Left lobe of liver (tissue), 2 donors: ENCODE results near the gene YEATS2. TPM values are rescaled to one million over a fixed set of nuclear protein-coding genes. Genes with fewer than 3 reads are reported as not detected.
A peak's percentile ranks its signal among the peaks of the same experiment; 100 is the strongest.

Experiments used
- ATAC-seq: fragments of 200-7000 bp; cut with Tn5 transposase; one replicate; pipeline ENCODE4 v1.9.1; 2020; ENCODE audit warnings: mild to moderate bottlenecking, moderate library complexity
- DNase-seq: peaks from one replicate; pipeline ENCODE4 v3.0.0-alpha.2; 2020; ENCODE audit warnings: low spot score
- total RNA-seq: library from RNA; stranded (reverse); gene quantifications from one replicate; pipeline ENCODE4 v1.2.1, GENCODE V29; 2021
- donor health status: DM: no; HTN: no; CAD: no; lungs with moderate emphysema.
- donor health status: DM: no; HTN: yes; CAD: no.

Gene YEATS2
- total RNA-seq, 1 donor from 2014 or later, result 4.9 TPM

- ATAC-seq, result no peak
Measured at GRCh38 chr3:183827809-183828537, 130.4 kb downstream of the YEATS2 start.

DNA sequence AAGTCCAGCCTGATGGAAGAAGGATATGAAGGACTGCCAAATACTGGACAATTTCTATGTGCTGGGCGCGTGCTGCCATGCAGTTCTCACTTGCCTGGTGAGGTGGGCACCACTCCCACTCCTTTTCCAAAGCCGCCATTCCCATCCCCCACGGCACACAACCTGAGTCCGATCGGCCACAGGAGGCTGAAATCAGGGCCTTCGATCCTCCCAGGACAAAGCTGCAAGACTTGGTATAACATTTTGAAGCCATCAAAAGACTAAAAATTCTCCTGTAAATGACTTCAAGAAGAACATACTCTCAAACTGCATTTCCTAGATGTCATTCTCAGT, 130.9 kb downstream of the YEATS2 start:
- DNase-seq (peak; percentile 33), ATAC-seq (no peak)

More at GRCh38 chr3:183827809-183828537, 130.4 kb downstream of the YEATS2 start:
- DNase-seq, result peak; percentile 31

DNA sequence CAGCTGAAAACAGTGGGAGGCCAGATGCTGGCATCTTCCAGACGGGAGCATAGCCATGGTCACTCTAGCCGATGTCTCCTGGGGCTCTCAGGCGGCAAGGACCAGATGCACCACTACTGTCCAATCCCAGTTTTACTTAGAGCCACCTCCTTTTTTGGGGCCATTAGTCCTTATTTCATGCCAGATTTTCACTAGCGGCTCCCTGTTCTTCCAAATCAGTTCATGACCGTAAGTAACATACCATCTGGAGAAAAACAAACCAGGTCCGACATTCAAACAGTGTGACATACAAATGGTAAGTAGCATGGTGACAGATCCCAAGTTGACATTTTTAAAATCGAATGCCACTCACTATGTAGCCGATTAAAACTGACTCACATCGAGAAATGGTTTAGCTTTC, 131.9 kb downstream of the YEATS2 start:
- DNase-seq (no peak), ATAC-seq (no peak)

- no peak for DNase-seq
- no peak for ATAC-seq
Measured at GRCh38 chr3:183830187-183830586, 132.6 kb downstream of the YEATS2 start.

GRCh38 chr3:183833516-183833915, 135.9 kb downstream of the YEATS2 start:
- DNase-seq, result no peak
- ATAC-seq, result no peak

DNA sequence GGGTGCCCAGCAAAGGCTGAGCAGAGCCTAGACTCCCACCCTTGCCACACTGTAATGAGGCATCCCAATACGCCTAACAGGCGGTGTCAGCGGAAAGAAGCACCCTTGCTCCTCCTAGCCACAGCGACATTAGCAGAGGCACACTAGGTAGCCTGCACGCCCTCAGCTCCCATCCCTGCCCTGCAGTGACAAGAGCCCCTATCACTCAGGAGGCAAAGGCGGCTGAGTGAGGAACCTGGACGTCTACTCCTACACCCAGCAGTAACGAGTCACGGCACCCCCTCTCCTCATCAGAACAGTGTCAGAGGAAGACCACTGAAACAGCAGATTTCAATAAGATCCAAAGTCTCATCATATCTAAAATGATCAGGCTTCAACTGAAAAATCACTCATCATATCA, 139.8 kb downstream of the YEATS2 start:
- DNase-seq (no peak), ATAC-seq (no peak)

DNA sequence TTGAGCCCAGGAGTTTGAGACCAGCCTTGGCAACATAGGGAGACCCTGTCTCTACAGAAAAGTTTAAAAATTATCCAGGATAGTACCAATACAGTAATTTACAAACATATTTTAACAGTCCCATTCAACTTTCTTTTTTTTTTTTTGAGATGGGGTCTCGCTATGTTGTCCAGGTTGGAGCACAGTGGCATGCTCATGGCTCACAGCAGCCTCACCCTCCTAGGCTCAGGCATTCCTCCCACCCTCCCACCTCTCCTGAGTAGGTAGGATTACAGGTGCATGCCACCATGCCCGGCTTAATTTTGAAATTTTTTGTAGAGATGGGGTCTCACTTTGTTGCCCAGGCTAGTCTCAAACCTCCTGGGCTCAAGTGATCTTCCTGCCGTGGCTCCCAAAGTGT, 140.3 kb downstream of the YEATS2 start:
- ATAC-seq (no peak), DNase-seq (no peak)

DNA sequence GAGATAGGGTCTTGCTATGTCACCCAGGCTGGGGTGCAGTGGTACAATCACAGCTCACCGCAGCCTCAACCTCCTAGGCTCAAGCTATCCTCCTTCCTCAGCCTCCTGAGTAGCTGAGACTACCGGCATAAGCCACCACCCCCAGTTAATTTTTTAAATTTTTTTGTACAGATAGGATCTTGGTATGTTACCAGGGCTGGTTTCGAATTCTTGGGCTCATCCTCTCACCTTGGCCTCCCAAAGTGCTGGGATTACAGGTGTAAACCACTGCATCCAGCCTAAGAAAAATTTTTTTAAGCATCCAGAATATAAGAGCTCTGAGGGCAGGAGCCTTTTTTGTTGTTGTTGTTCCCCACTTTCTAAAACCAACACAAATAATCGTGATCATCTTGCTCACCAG, 142.2 kb downstream of the YEATS2 start:
- DNase-seq (no peak), ATAC-seq (no peak)

GRCh38 chr3:183844606-183845005, 147.0 kb downstream of the YEATS2 start:
- DNase-seq (no peak), ATAC-seq (no peak)

- no peak for DNase-seq
- no peak for ATAC-seq
Measured at GRCh38 chr3:183845090-183845489, 147.5 kb downstream of the YEATS2 start.

- ATAC-seq, result no peak
- no peak for DNase-seq
Measured at GRCh38 chr3:183845608-183846288, 148.2 kb downstream of the YEATS2 start.

DNA sequence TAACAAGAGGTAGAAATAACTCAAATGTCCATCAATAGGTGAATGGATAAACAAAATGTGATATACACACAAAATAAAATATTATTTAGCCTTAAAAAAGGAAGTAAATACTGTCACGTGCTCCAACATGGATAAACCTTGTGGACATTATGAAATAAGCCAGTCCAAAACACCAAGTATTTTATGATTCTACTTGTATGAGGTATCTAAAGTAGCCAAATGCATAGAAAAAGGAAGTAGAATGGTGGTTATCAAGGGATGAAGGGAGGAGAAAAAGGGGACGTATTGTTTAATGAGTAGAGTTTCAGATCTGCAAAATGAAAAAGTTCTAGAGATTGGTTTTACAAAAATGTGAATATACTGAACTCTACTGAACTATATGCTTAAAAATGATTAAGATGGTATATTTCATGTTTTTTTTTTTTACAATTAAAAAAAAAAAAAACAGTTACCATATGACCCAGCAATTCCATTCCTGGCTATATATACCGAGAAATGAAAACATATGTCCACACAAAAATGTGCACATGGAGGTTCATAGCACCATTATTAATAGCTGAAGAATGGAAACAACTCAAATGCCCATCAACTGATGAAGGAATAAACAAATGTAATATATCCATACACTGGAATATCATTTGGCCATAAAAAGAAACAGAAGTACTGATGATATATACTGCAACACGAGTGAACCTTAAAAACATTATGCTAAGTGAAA, 156.9 kb downstream of the YEATS2 start:
- no peak for ATAC-seq
- no peak for DNase-seq

DNA sequence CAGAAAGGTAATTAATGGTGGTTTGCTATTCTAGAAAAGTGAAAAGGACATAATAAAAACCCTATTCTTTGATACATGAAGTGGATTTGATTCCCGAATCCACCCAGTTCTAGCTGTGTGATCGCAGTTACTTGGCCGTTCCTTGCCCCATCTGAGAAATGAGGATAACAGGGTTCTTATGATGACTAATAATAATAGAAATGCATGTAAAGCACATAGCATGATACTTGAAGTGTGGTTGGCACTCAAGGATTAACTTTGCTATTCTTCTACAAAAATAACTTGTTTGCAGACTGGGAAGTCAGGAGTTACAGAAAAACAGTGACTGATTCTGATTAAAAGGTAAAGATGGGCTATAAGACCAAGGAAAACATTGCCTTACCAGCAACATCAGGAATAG, 160.3 kb downstream of the YEATS2 start:
- ATAC-seq (no peak), DNase-seq (no peak)

Other genes starting within 250 kb of the YEATS2 start
- gene KLHL6, start 142.1 kb upstream of the YEATS2 start, total RNA-seq, result 0.65 TPM
- gene KLHL24, start 62.2 kb upstream of the YEATS2 start, total RNA-seq, result 32.4 TPM
- gene MAP6D1, start 127.8 kb downstream of the YEATS2 start, total RNA-seq, result 0.65 TPM
- gene PARL, start 187.1 kb downstream of the YEATS2 start, total RNA-seq, result 25.5 TPM